Measurements from ENCODE around the gene SPANXN5.

DNA sequence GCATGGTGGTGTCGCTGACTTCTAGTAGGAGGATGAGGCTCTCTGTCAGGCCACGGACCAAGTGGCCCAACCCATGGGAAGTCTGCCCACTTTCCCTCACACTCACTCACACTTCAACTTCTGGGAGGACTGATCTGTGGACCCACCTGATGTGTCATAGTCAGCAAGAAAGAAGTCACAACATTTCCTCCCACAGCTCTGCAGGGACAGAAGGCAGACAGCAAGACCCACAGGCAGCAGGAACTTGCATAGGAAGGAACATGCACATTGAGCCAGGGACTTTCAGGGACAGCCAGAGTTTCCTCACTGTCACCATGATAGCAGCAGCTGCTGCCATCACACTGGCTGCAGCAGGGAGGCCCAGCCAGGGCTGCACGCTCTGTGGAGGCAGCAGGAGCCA lies 33.3 kb upstream of the SPANXN5 start:
- TF ChIP-seq, protein P1, sequence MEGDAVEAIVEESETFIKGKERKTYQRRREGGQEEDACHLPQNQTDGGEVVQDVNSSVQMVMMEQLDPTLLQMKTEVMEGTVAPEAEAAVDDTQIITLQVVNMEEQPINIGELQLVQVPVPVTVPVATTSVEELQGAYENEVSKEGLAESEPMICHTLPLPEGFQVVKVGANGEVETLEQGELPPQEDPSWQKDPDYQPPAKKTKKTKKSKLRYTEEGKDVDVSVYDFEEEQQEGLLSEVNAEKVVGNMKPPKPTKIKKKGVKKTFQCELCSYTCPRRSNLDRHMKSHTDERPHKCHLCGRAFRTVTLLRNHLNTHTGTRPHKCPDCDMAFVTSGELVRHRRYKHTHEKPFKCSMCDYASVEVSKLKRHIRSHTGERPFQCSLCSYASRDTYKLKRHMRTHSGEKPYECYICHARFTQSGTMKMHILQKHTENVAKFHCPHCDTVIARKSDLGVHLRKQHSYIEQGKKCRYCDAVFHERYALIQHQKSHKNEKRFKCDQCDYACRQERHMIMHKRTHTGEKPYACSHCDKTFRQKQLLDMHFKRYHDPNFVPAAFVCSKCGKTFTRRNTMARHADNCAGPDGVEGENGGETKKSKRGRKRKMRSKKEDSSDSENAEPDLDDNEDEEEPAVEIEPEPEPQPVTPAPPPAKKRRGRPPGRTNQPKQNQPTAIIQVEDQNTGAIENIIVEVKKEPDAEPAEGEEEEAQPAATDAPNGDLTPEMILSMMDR (conservative IDR thresholded peaks at IDR 0.05; ENCODE audit: low read depth, low read length) = no peak
- TF ChIP-seq EZH2 (IDR thresholded peaks at IDR 0.05; ENCODE audit: low read length, unreplicated experiment) = no peak
- TF ChIP-seq EZH2phosphoT487 (IDR thresholded peaks at IDR 0.05; ENCODE audit: borderline replicate concordance, low read length) = no peak
